K562 (cell line): ENCODE measurements around the gene TAF12. TPM values are rescaled to one million over a fixed set of nuclear protein-coding genes. Genes with fewer than 3 reads are reported as not detected.

ENCODE experiments used
- CGGBP1 ChIP-seq: fragments of 250-450 bp; sonication (Bioruptor Pico); IDR thresholded peaks from 2 replicates; pipeline ENCODE4 v1.9.0; 2021; ENCODE audit warnings: mild to moderate bottlenecking
- ETV6 ChIP-seq, 3 experiments: fragments of 150-350 bp in 1 of 3; sonication (generic) in 1 of 3; formaldehyde crosslinking in 1 of 3; IDR thresholded peaks; 2 replicates each; pipeline versions ENCODE4 v1.6.1 to v1.8.0; 2014 to 2022; ENCODE audit warnings: borderline replicate concordance in 2 of 3, low read depth in 2 of 3, antibody characterized with exemption in 1 of 3, low read length in 1 of 3, mild to moderate bottlenecking in 1 of 3, missing genetic modification reagents in 1 of 3
- GTF2A2 ChIP-seq: IDR thresholded peaks from 2 replicates; pipeline ENCODE4 v1.6.1; 2016; ENCODE audit warnings: mild to moderate bottlenecking, missing genetic modification characterization, missing compliant biosample characterization
- KDM2B ChIP-seq: fragments of 250-450 bp; sonication (Bioruptor Pico); IDR thresholded peaks from 2 replicates; pipeline ENCODE4 v1.8.0; 2021; ENCODE audit warnings: mild to moderate bottlenecking, moderate library complexity
- MYBL2 ChIP-seq, 2 experiments: fragments of 450-650 bp in 1 of 2; sonication (generic) in 1 of 2; formaldehyde crosslinking in 1 of 2; IDR thresholded peaks; 2 replicates each; pipeline versions ENCODE4 v1.6.1 to v1.8.1; 2017 to 2022; ENCODE audit warnings: borderline replicate concordance in 1 of 2, inconsistent platforms in 1 of 2, low read depth in 1 of 2, mild to moderate bottlenecking in 1 of 2, missing genetic modification reagents in 1 of 2, moderate library complexity in 1 of 2
- NR0B1 ChIP-seq: fragments of 450-650 bp; IDR thresholded peaks from one replicate; pipeline ENCODE4 v1.6.1; 2018; ENCODE audit warnings: mild to moderate bottlenecking, moderate library complexity; ENCODE audit not compliant: partially characterized antibody
- SMARCA5 ChIP-seq: fragments of 450-650 bp; IDR thresholded peaks from 2 replicates; pipeline ENCODE4 v1.6.1; 2016
- SRSF1 ChIP-seq: fragments of 200-400 bp; formaldehyde crosslinking; IDR thresholded peaks from 2 replicates; pipeline ENCODE4 v1.6.1; 2017; ENCODE audit warnings: mild to moderate bottlenecking, low read depth, low read length, moderate library complexity
- ZFP36 ChIP-seq: fragments of 150-350 bp; IDR thresholded peaks from 2 replicates; pipeline ENCODE4 v1.6.1; 2018; ENCODE audit warnings: low read length, low read depth; ENCODE audit not compliant: partially characterized antibody
- ZFX ChIP-seq: sonication (generic); formaldehyde crosslinking; IDR thresholded peaks from 2 replicates; pipeline ENCODE4 v1.8.0; 2022; ENCODE audit warnings: mild to moderate bottlenecking, missing genetic modification reagents, moderate library complexity
- ZNF124 ChIP-seq: sonication (generic); formaldehyde crosslinking; IDR thresholded peaks from 2 replicates; pipeline ENCODE4 v1.8.1; 2022; ENCODE audit warnings: missing genetic modification reagents
- ZNF253 ChIP-seq: fragments of 250-450 bp; sonication (Bioruptor Pico); conservative IDR thresholded peaks from 2 replicates; pipeline ENCODE4 v1.6.1; 2021; ENCODE audit warnings: mild to moderate bottlenecking
- ZNF324 ChIP-seq: fragments of 250-450 bp; sonication (Bioruptor Pico); IDR thresholded peaks from 2 replicates; pipeline ENCODE4 v1.4.0; 2020; ENCODE audit warnings: mild to moderate bottlenecking
- ZNF444 ChIP-seq: fragments of 250-450 bp; sonication (Bioruptor Pico); IDR thresholded peaks from 2 replicates; pipeline ENCODE4 v1.4.0; 2020; ENCODE audit warnings: mild to moderate bottlenecking, moderate library complexity
- ZNF592 ChIP-seq: fragments of 450-650 bp; IDR thresholded peaks from 2 replicates; pipeline ENCODE4 v1.6.1; 2017; ENCODE audit warnings: antibody characterized with exemption, mild to moderate bottlenecking
- ZNF76 ChIP-seq: fragments of 250-450 bp; sonication (Bioruptor Pico); IDR thresholded peaks from 2 replicates; pipeline ENCODE4 v1.4.0; 2020; ENCODE audit warnings: mild to moderate bottlenecking, moderate library complexity, borderline replicate concordance
- polyA plus RNA-seq, 8 experiments: library from polyadenylated mRNA; depleted of rRNA in 4 of 8; stranded (reverse) in 5 of 8; unstranded in 3 of 8; fragments of >200 nt; fragmentation: Nextera tagmentation in 2 of 8; fragmentation: Illumina TruSeq in 1 of 8; extraction: Ambion mirVana in 2 of 8; extraction: Trizol in 1 of 8; gene quantifications; 2 replicates each; pipeline versions ENCODE4 v1.2.1 to v1.2.3, GENCODE V29; 2011 to 2014; ENCODE audit warnings: inconsistent platforms in 1 of 8, missing spikeins in 1 of 8
- total RNA-seq, 7 experiments: library from RNA; depleted of rRNA in 6 of 7; stranded (reverse); fragments of >200 nt in 6 of 7; fragmentation: Illumina TruSeq in 2 of 7; extraction: Trizol in 2 of 7; gene quantifications; 2 replicates each; pipeline versions ENCODE4 v1.2.1 to v1.2.3, GENCODE V29; 2011 to 2021; ENCODE audit warnings: low replicate concordance in 1 of 7
- TF ChIP-seq, protein P1 (sequence below), 2 experiments: fragments of 450-650 bp; IDR thresholded peaks; 2 replicates each; pipeline ENCODE4 v1.6.1; 2018; ENCODE audit warnings: mild to moderate bottlenecking in 2 of 2, low read depth in 1 of 2; ENCODE audit not compliant: partially characterized antibody in 2 of 2

The TAF12 gene
- total and polyA plus RNA-seq, 9 of the 15 experiments (the other 6 are each of a cell fraction or from before 2014, with no cell fraction given): 31.6 to 89.0 (median 50.5) TPM

DNA sequence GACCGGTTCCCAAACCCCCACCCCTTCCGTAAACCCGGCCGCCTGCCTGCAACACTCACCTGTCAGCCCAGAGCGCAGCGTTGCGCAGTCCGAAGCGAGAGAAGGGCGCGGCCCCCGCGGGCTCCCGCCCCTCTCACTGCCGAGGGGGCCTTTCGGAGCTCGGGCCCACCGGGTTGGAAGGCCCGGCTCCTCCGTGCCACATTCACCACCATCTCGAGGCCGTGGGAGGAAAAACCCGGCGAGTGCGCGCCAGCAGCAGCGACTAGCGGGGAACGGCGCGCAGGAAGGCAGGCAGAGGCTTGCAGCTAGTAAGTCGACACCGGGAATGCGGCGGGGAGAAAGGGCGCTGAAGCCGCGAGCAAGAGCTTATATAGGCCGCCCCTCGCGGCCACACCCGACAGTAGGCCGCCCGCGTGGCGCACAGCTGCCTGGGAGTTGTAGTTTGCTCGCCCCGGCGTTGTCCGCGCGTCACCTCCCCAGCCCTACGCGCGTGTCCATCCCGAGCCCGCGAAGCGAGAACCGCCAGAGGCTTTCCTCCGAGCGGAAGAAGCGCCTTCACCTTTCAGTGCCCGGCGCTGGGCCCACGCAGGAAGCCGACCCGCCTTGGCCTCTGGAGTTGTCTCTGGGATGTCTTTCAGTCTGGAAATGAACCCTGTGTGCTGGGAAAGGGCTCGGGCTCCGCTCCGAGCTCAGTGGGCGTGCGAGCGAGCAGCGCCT is 61.2 kb downstream of the TAF12 start (continued):
- no peak for TF ChIP-seq MYBL2 (IDR thresholded peaks at IDR 0.05; ENCODE audit: low read depth)
- TF ChIP-seq MYBL2 (CRISPR knock-in tag; IDR thresholded peaks at IDR 0.05; ENCODE audit: borderline replicate concordance): no peak
- TF ChIP-seq GTF2A2 (tag): peak; percentile 98
- TF ChIP-seq NR0B1: no peak
- peak; percentile 66 for TF ChIP-seq CGGBP1 (CRISPR knock-in tag)
- peak; percentile 77 for TF ChIP-seq ZNF592
- TF ChIP-seq ZFX (CRISPR knock-in tag): peak; percentile 97
- TF ChIP-seq, protein P1, sequence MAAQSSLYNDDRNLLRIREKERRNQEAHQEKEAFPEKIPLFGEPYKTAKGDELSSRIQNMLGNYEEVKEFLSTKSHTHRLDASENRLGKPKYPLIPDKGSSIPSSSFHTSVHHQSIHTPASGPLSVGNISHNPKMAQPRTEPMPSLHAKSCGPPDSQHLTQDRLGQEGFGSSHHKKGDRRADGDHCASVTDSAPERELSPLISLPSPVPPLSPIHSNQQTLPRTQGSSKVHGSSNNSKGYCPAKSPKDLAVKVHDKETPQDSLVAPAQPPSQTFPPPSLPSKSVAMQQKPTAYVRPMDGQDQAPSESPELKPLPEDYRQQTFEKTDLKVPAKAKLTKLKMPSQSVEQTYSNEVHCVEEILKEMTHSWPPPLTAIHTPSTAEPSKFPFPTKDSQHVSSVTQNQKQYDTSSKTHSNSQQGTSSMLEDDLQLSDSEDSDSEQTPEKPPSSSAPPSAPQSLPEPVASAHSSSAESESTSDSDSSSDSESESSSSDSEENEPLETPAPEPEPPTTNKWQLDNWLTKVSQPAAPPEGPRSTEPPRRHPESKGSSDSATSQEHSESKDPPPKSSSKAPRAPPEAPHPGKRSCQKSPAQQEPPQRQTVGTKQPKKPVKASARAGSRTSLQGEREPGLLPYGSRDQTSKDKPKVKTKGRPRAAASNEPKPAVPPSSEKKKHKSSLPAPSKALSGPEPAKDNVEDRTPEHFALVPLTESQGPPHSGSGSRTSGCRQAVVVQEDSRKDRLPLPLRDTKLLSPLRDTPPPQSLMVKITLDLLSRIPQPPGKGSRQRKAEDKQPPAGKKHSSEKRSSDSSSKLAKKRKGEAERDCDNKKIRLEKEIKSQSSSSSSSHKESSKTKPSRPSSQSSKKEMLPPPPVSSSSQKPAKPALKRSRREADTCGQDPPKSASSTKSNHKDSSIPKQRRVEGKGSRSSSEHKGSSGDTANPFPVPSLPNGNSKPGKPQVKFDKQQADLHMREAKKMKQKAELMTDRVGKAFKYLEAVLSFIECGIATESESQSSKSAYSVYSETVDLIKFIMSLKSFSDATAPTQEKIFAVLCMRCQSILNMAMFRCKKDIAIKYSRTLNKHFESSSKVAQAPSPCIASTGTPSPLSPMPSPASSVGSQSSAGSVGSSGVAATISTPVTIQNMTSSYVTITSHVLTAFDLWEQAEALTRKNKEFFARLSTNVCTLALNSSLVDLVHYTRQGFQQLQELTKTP (IDR thresholded peaks at IDR 0.05; ENCODE audit: low read depth in 1 of 2, partially characterized antibody in 2 of 2): peak in 1 of 2 experiments; percentile 85
- no peak for TF ChIP-seq ZNF324
- TF ChIP-seq SRSF1: peak; percentile 83
- TF ChIP-seq ETV6 (IDR thresholded peaks at IDR 0.05; ENCODE audit: borderline replicate concordance in 1 of 2, low read depth in 2 of 2, low read length in 1 of 2): no peak; a peak in 1 of 4 replicates
- peak; percentile 82; the same call in 1 of the 2 replicates for TF ChIP-seq ETV6 (CRISPR knock-in tag; IDR thresholded peaks at IDR 0.05; ENCODE audit: borderline replicate concordance)
- no peak for TF ChIP-seq SMARCA5
- TF ChIP-seq ZNF253 (CRISPR knock-in tag): no peak
- no peak for TF ChIP-seq ZNF444
- TF ChIP-seq ZNF124: no peak
- TF ChIP-seq ZFP36: no peak
- peak; percentile 93 for TF ChIP-seq KDM2B (CRISPR knock-in tag)
- TF ChIP-seq ZNF76: peak; percentile 31; the same call in 1 of the 2 replicates
